Psoas muscle (tissue), 8 donors: ENCODE data around the gene LRP1B. TPM values are rescaled to one million over a fixed set of nuclear protein-coding genes. Genes with fewer than 3 reads are reported as not detected.

Experiments used
- ATAC-seq, 4 donors: fragments of 200-7000 bp; cut with Tn5 transposase; one replicate each; pipeline ENCODE4 v1.9.1; 2020; ENCODE audit warnings: moderate library complexity in 3 of 4, mild to moderate bottlenecking in 2 of 4
- DNase-seq, 2 donors: peaks; one replicate each; pipeline ENCODE4 v3.0.0-alpha.2; 2020
- H3K27ac ChIP-seq: fragments of 200-600 bp; one replicate; pipeline ENCODE4 v1.8.0; 2022
- H3K27me3 ChIP-seq, 3 donors: fragments of 200-600 bp in 1 of 3; one replicate each; pipeline versions ENCODE4 v1.6.1 to v1.8.0; 2013 to 2022; ENCODE audit warnings: low read length in 2 of 3, mild to moderate bottlenecking in 2 of 3, moderate library complexity in 1 of 3; ENCODE audit not compliant: insufficient read depth in 3 of 3
- H3K36me3 ChIP-seq, 2 donors: fragments of 200-600 bp in 1 of 2; one replicate each; pipeline versions ENCODE4 v1.6.1 to v1.8.0; 2013 to 2022; ENCODE audit warnings: low read depth in 1 of 2, mild to moderate bottlenecking in 1 of 2, moderate library complexity in 1 of 2; ENCODE audit not compliant: insufficient read depth in 1 of 2
- H3K4me1 ChIP-seq: fragments of 200-600 bp; one replicate; pipeline ENCODE4 v1.8.0; 2022
- H3K4me3 ChIP-seq: fragments of 200-600 bp; one replicate; pipeline ENCODE4 v1.8.0; 2022; ENCODE audit warnings: mild to moderate bottlenecking
- H3K9me3 ChIP-seq: fragments of 200-600 bp; one replicate; pipeline ENCODE4 v1.8.0; 2022
- WGBS, 3 donors: extraction: QIAGEN DNeasy Blood & Tissue Kit; methylation state at CpG; one replicate each; pipeline versions ENCODE4 v1.1.6 to v1.1.7; 2013; 5-methylcytosine and 5-hydroxymethylcytosine counted together
- intact Hi-C, 2 donors: fragments of 100-400 bp; cut with DNase I; formaldehyde crosslinking; loops; one replicate each; pipeline versions ENCODE4 v1.11.0 to v1.14.2; 2022
- polyA plus RNA-seq, 3 donors: library from polyadenylated mRNA; stranded (reverse); fragments of 200-250 nt; gene quantifications; one replicate each; pipeline ENCODE4 v1.2.3, GENCODE V29; 2013
- total RNA-seq, 4 donors: library from RNA; stranded (reverse); fragmentation: NEBNext Ultra II Directional in 2 of 4; extraction: Animal tissue kit (Norgen Biotek cat#: 25700) in 2 of 4; gene quantifications; one replicate each; pipeline versions ENCODE4 v1.2.1 to v1.2.4, GENCODE V29; 2021 to 2023
- TF ChIP-seq, protein P1 (sequence below): fragments of 200-600 bp; IDR thresholded peaks from one replicate; pipeline ENCODE4 v1.8.0; 2022; ENCODE audit warnings: antibody characterized with exemption
- donor health status: healthy with polysubstance abuse.
- donor health status: DM: no; HTN: no; CAD: no; lungs with moderate emphysema.
- donor health status: Bipolar disorder and iron deficiency.
- donor health status: healthy.
- donor health status: DM: yes; HTN: yes; CAD: no.
- donor health status: DM: no; HTN: no; CAD: no.
- donor health status: DM: no; HTN: no; CAD: no.
- donor health status: DM: yes; HTN: yes; CAD: no.

Gene LRP1B
- total and polyA plus RNA-seq, 7 donors = 0.33 to 3.3 (median 0.95) TPM

- intact Hi-C loops = no loop called here
- no peaks in the 10 kb centered on the region for H3K4me1 ChIP-seq
- no peak overlapping the region for H3K4me3 ChIP-seq
- no peaks in the 10 kb centered on the region for H3K9me3 ChIP-seq
- TF ChIP-seq, protein P1, sequence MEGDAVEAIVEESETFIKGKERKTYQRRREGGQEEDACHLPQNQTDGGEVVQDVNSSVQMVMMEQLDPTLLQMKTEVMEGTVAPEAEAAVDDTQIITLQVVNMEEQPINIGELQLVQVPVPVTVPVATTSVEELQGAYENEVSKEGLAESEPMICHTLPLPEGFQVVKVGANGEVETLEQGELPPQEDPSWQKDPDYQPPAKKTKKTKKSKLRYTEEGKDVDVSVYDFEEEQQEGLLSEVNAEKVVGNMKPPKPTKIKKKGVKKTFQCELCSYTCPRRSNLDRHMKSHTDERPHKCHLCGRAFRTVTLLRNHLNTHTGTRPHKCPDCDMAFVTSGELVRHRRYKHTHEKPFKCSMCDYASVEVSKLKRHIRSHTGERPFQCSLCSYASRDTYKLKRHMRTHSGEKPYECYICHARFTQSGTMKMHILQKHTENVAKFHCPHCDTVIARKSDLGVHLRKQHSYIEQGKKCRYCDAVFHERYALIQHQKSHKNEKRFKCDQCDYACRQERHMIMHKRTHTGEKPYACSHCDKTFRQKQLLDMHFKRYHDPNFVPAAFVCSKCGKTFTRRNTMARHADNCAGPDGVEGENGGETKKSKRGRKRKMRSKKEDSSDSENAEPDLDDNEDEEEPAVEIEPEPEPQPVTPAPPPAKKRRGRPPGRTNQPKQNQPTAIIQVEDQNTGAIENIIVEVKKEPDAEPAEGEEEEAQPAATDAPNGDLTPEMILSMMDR = no peak
- DNase-seq (no peak), ATAC-seq (no peak)
- no peaks in the 10 kb centered on the region for H3K27me3 ChIP-seq
- H3K27ac ChIP-seq = no peak overlapping the region
- H3K36me3 ChIP-seq = no peaks in the 10 kb centered on the region
Measured at GRCh38 chr2:141605163-141605562, 525.7 kb downstream of the LRP1B start.

DNA sequence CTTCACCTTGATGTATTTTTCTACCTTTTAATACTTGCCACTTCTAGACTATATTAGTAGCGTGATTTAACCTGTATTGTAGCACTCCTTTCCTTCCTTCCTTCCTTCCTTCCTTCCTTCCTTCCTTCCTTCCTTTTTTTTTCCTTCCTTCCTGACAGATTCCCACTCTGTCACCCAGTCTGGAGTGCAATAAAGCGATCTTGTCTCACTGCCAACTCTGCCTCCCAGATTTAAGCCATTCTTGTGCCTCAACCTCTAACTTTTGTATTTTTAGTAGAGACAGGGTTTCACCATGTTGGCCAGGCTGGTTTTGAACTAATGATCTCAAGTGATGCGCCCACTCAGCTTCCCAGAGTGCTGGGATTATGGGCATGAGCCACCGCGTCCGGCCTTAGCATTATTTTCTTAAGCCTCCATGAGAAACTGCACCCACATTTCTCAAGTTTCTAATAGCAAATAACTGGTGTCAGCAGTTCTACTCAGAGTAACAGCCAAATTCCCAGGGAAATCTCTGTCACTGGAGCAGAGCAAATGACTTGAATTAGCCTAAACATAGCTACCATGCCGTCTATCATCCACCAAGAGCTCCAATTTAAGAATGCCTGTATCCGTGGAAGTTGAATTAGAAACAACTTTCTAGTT lies 529.2 kb downstream of the LRP1B start:
- 48 to 50% (median 49%) methylated on average over 8 of the region's 8 CpGs for WGBS, 3 donors
- DNase-seq = no peak

DNA sequence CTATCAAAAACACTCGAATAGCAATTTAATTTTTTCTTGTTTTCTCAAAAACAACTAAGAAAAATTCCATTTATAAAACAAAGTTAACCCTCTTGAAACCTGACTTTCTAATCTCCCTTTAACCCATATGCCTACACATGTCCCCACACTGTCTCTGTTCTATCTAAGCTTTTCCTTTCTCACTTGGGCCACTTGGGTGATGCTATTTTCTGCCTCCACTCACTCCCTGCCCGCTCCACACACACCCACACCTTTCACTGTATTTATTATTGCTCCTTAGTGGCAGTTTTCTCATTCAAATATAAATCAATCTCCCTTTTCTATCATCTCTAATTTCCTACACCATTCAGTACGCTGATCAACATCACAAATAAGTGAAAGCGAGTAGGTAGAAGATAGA lies 531.1 kb downstream of the LRP1B start:
- 84 to 90% (median 89%) methylated on average over 4 of the region's 4 CpGs for WGBS, 3 donors
- intact Hi-C loops = no loop called here
- Histone ChIP-seq H3K9me3 (no peaks in the 10 kb centered on the region), H3K27me3 (no peaks in the 10 kb centered on the region), H3K4me3 (no peak overlapping the region), H3K4me1 (no peaks in the 10 kb centered on the region), H3K36me3 (no peaks in the 10 kb centered on the region), H3K27ac (no peak overlapping the region)
- no peak for ATAC-seq
- DNase-seq = no peak
- TF ChIP-seq, protein P1 = no peak

More for the DNA sequence above, 529.2 kb downstream of the LRP1B start:
- Histone ChIP-seq H3K27ac (no peak overlapping the region), H3K36me3 (no peaks in the 10 kb centered on the region), H3K9me3 (no peaks in the 10 kb centered on the region), H3K4me1 (no peaks in the 10 kb centered on the region), H3K27me3 (no peaks in the 10 kb centered on the region), H3K4me3 (no peak overlapping the region)
- intact Hi-C loops = no loop called here
- ATAC-seq = no peak
- TF ChIP-seq, protein P1 = no peak

GRCh38 chr2:141598982-141599381 lies 531.8 kb downstream of the LRP1B start:
- no peaks in the 10 kb centered on the region for H3K9me3 ChIP-seq
- H3K27me3 ChIP-seq = no peaks in the 10 kb centered on the region
- DNase-seq (no peak), ATAC-seq (no peak)
- no peak overlapping the region for H3K4me3 ChIP-seq
- H3K4me1 ChIP-seq = no peaks in the 10 kb centered on the region
- no peak overlapping the region for H3K27ac ChIP-seq
- intact Hi-C loops = no loop called here
- WGBS, 3 donors = 31 to 82% (median 47%) methylated on average over 1 to 2 of the region's 2 CpGs
- TF ChIP-seq, protein P1 = no peak
- H3K36me3 ChIP-seq = no peaks in the 10 kb centered on the region

- intact Hi-C loops = no loop called here
- H3K36me3 ChIP-seq = no peaks in the 10 kb centered on the region
- DNase-seq (no peak), ATAC-seq (no peak)
- H3K27me3 ChIP-seq = no peaks in the 10 kb centered on the region
- TF ChIP-seq, protein P1 = no peak
- 73 to 85% (median 81%) methylated on average over 3 of the region's 3 CpGs for WGBS, 3 donors
- H3K27ac ChIP-seq = no peak overlapping the region
- H3K4me3 ChIP-seq = no peak overlapping the region
- no peaks in the 10 kb centered on the region for H3K4me1 ChIP-seq
- no peaks in the 10 kb centered on the region for H3K9me3 ChIP-seq
Measured at GRCh38 chr2:141595316-141595920, 535.4 kb downstream of the LRP1B start.
